ENCODE results near the gene FAM184B.

DNA sequence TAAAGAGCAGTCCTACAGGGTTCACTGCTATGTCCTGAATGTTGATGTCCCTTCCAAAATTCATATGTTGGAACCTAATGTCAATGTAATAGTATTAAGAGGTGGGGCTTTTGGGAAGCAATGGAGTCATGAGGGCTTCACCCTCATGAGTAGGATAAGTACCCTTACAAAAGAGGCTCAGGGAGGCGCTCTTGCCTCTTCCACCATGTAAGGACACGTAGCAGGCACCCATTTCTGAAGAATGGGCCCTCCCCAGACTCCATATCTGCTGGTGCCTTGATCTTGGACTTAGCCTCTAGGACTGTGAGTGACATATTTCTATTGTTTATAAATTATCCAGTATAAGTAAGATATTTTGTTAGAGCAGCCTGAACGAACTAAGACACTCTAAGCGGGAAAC lies 151.2 kb downstream of the FAM184B start:
- TF ChIP-seq, protein P1, sequence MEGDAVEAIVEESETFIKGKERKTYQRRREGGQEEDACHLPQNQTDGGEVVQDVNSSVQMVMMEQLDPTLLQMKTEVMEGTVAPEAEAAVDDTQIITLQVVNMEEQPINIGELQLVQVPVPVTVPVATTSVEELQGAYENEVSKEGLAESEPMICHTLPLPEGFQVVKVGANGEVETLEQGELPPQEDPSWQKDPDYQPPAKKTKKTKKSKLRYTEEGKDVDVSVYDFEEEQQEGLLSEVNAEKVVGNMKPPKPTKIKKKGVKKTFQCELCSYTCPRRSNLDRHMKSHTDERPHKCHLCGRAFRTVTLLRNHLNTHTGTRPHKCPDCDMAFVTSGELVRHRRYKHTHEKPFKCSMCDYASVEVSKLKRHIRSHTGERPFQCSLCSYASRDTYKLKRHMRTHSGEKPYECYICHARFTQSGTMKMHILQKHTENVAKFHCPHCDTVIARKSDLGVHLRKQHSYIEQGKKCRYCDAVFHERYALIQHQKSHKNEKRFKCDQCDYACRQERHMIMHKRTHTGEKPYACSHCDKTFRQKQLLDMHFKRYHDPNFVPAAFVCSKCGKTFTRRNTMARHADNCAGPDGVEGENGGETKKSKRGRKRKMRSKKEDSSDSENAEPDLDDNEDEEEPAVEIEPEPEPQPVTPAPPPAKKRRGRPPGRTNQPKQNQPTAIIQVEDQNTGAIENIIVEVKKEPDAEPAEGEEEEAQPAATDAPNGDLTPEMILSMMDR (IDR thresholded peaks at IDR 0.05) = no peak
- TF ChIP-seq POLR2A (IDR thresholded peaks at IDR 0.05) (no peak), EP300 (IDR thresholded peaks at IDR 0.05; ENCODE audit: low read depth) (no peak), POLR2AphosphoS5 (IDR thresholded peaks at IDR 0.05) (no peak)

All from transverse colon (tissue), 4 donors.